Type B pancreatic cell (in vitro differentiated cells): Measurements from ENCODE around the gene ENKD1. TPM values are rescaled to one million over a fixed set of nuclear protein-coding genes. Genes with fewer than 3 reads are reported as not detected.

ENCODE experiments used
- DNase-seq: peaks from one replicate; pipeline ENCODE4 v3.0.0; 2021; ENCODE audit warnings: mixed read lengths; ENCODE audit not compliant: unreplicated experiment; ENCODE audit errors: extremely low spot score
- H3K27ac Mint-ChIP-seq: 2 replicates; pipeline ENCODE4 v1.8.0; 2021; ENCODE audit warnings: mild to moderate bottlenecking, mixed read lengths
- H3K27me3 Mint-ChIP-seq: 2 replicates; pipeline ENCODE4 v1.8.0; 2021; ENCODE audit warnings: mixed read lengths
- H3K36me3 Mint-ChIP-seq: 2 replicates; pipeline ENCODE4 v1.8.0; 2021; ENCODE audit warnings: mixed read lengths
- H3K4me1 Mint-ChIP-seq: one replicate; pipeline ENCODE4 v1.8.0; 2021; ENCODE audit warnings: mixed read lengths; ENCODE audit not compliant: unreplicated experiment
- H3K4me3 Mint-ChIP-seq: 2 replicates; pipeline ENCODE4 v1.8.0; 2021; ENCODE audit warnings: mild to moderate bottlenecking, mixed read lengths
- H3K9me3 Mint-ChIP-seq: 2 replicates; pipeline ENCODE4 v1.8.0; 2021; ENCODE audit warnings: mixed read lengths
- CTCF ChIP-seq: fragments of 200-600 bp; sonication (generic); conservative IDR thresholded peaks from 2 replicates; pipeline ENCODE4 v1.5.0; 2021; ENCODE audit warnings: antibody characterized with exemption, mild to moderate bottlenecking
- total RNA-seq: library from RNA; stranded (reverse); gene quantifications from 2 replicates; pipeline ENCODE4 v1.2.1, GENCODE V29; 2021; ENCODE audit warnings: low replicate concordance

ENKD1 gene
- total RNA-seq, 1 donor from 2014 or later = 18.8 TPM

GRCh38 chr16:67637625-67638024 is 28.9 kb downstream of the ENKD1 start:
- H3K4me3 Mint-ChIP-seq = no peak overlapping the region
- H3K4me1 Mint-ChIP-seq = peaks cover under 1% of the 10 kb centered on the region
- no peak for TF ChIP-seq CTCF
- H3K9me3 Mint-ChIP-seq = no peaks in the 10 kb centered on the region
- H3K27me3 Mint-ChIP-seq = no peaks in the 10 kb centered on the region
- H3K27ac Mint-ChIP-seq = no peak overlapping the region
- no peak for DNase-seq
- peaks cover 20% of the 10 kb centered on the region for H3K36me3 Mint-ChIP-seq

- Mint-ChIP-seq H3K27ac (no peak overlapping the region), H3K9me3 (no peaks in the 10 kb centered on the region), H3K4me1 (peaks cover 7% of the 10 kb centered on the region), H3K4me3 (no peak overlapping the region), H3K27me3 (no peaks in the 10 kb centered on the region), H3K36me3 (peaks cover 27% of the 10 kb centered on the region)
- no peak for TF ChIP-seq CTCF
- no peak for DNase-seq
Measured at GRCh38 chr16:67636713-67637112, 29.8 kb downstream of the ENKD1 start.

- Mint-ChIP-seq H3K4me1 (peaks cover 7% of the 10 kb centered on the region), H3K27ac (no peak overlapping the region), H3K27me3 (no peaks in the 10 kb centered on the region), H3K36me3 (peaks cover 25% of the 10 kb centered on the region), H3K9me3 (no peaks in the 10 kb centered on the region), H3K4me3 (no peak overlapping the region)
- DNase-seq = no peak
- no peak for TF ChIP-seq CTCF
Measured at GRCh38 chr16:67632415-67633172, 34.0 kb downstream of the ENKD1 start.

- H3K36me3 Mint-ChIP-seq = peaks cover 23% of the 10 kb centered on the region
- no peak for TF ChIP-seq CTCF
- no peak overlapping the region for H3K27ac Mint-ChIP-seq
- H3K9me3 Mint-ChIP-seq = no peaks in the 10 kb centered on the region
- peaks cover 7% of the 10 kb centered on the region for H3K4me1 Mint-ChIP-seq
- no peak for DNase-seq
- no peaks in the 10 kb centered on the region for H3K27me3 Mint-ChIP-seq
- H3K4me3 Mint-ChIP-seq = no peak overlapping the region
Measured at GRCh38 chr16:67628216-67628615, 38.3 kb downstream of the ENKD1 start.

- H3K36me3 Mint-ChIP-seq = peaks cover 15% of the 10 kb centered on the region
- no peak for DNase-seq
- no peak for TF ChIP-seq CTCF
- H3K27me3 Mint-ChIP-seq = no peaks in the 10 kb centered on the region
- H3K4me1 Mint-ChIP-seq = no peaks in the 10 kb centered on the region
- H3K27ac Mint-ChIP-seq = no peak overlapping the region
- no peak overlapping the region for H3K4me3 Mint-ChIP-seq
- H3K9me3 Mint-ChIP-seq = no peaks in the 10 kb centered on the region
Measured at GRCh38 chr16:67613808-67614207, 52.7 kb downstream of the ENKD1 start.

Other genes with a start within 250 kb of the ENKD1 start
- gene HSD11B2, start 235.6 kb downstream of the ENKD1 start, total RNA-seq = 5.4 and 8.5 TPM in 2 replicates
- 73.5 and 94.4 TPM in 2 replicates for gene ATP6V0D1, start 185.6 kb downstream of the ENKD1 start, total RNA-seq
- not detected in 2 replicates for gene AGRP, start 183.2 kb downstream of the ENKD1 start, total RNA-seq
- gene RIPOR1, start 137.9 kb downstream of the ENKD1 start, total RNA-seq = 38.5 and 43.1 TPM in 2 replicates
- 48.4 and 57.8 TPM in 2 replicates for gene CTCF, start 104.2 kb downstream of the ENKD1 start, total RNA-seq
- gene CARMIL2, start 21.6 kb downstream of the ENKD1 start, total RNA-seq = 2.8 and 3.4 TPM in 2 replicates
- 19.9 and 31.6 TPM in 2 replicates for gene ACD, start 6.5 kb downstream of the ENKD1 start, total RNA-seq
- 4.7 and 6.5 TPM in 2 replicates for gene PARD6A, start 5.8 kb downstream of the ENKD1 start, total RNA-seq
- gene C16orf86, start 64 bp upstream of the ENKD1 start, total RNA-seq = 1.5 and 2.8 TPM in 2 replicates
- gene GFOD2, start 52.6 kb upstream of the ENKD1 start, total RNA-seq = 31.7 and 34.3 TPM in 2 replicates
- gene RANBP10, start 139.8 kb upstream of the ENKD1 start, total RNA-seq = 27.3 and 27.5 TPM in 2 replicates
- 3.9 and 7.2 TPM in 2 replicates for gene TSNAXIP1, start 140.1 kb upstream of the ENKD1 start, total RNA-seq
- gene THAP11, start 175.6 kb upstream of the ENKD1 start, total RNA-seq = 25.5 and 35.1 TPM in 2 replicates
- 144 and 149 TPM in 2 replicates for gene NUTF2, start 180.2 kb upstream of the ENKD1 start, total RNA-seq
- 67.6 and 74.2 TPM in 2 replicates for gene CENPT, start 180.9 kb upstream of the ENKD1 start, total RNA-seq
- 77.5 and 81.1 TPM in 2 replicates for gene EDC4, start 206.3 kb upstream of the ENKD1 start, total RNA-seq
- 0.80 and 1.1 TPM in 2 replicates for gene NRN1L, start 218.1 kb upstream of the ENKD1 start, total RNA-seq
- gene PSKH1, start 226.5 kb upstream of the ENKD1 start, total RNA-seq = 39.2 and 41.5 TPM in 2 replicates